Activated naive CD4-positive, alpha-beta T cell treated with anti-CD3 and anti-CD28 coated beads, Interleukin-2, amount 50 U/mL, for 16 hours (primary cell): ENCODE measurements around the gene DAAM1.

Experiments
- DNase-seq: peaks from one replicate; pipeline ENCODE4 v3.0.0-alpha.2; 2020

Gene DAAM1

GRCh38 chr14:59294662-59294992 is 106.2 kb downstream of the DAAM1 start:
- DNase-seq = no peak

- no peak for DNase-seq
Observed at GRCh38 chr14:59295951-59296350, 107.5 kb downstream of the DAAM1 start.

GRCh38 chr14:59296508-59296907 is 108.0 kb downstream of the DAAM1 start:
- DNase-seq = no peak

- DNase-seq = no peak
Observed at GRCh38 chr14:59297071-59297776, 108.8 kb downstream of the DAAM1 start.

- DNase-seq = no peak
Observed at GRCh38 chr14:59299731-59300130, 111.3 kb downstream of the DAAM1 start.

GRCh38 chr14:59301354-59301753 is 112.9 kb downstream of the DAAM1 start:
- DNase-seq = no peak

- no peak for DNase-seq
Observed at GRCh38 chr14:59302313-59302712, 113.8 kb downstream of the DAAM1 start.

GRCh38 chr14:59303216-59303615 is 114.7 kb downstream of the DAAM1 start:
- no peak for DNase-seq

GRCh38 chr14:59305231-59305630 is 116.8 kb downstream of the DAAM1 start:
- no peak for DNase-seq

- no peak for DNase-seq
Observed at GRCh38 chr14:59305836-59306555, 117.5 kb downstream of the DAAM1 start.

GRCh38 chr14:59306775-59307174 is 118.3 kb downstream of the DAAM1 start:
- DNase-seq = no peak

GRCh38 chr14:59308086-59308485 is 119.6 kb downstream of the DAAM1 start:
- DNase-seq = no peak

GRCh38 chr14:59308673-59309072 is 120.2 kb downstream of the DAAM1 start:
- no peak for DNase-seq

GRCh38 chr14:59309291-59309900 is 120.9 kb downstream of the DAAM1 start:
- no peak for DNase-seq

GRCh38 chr14:59310633-59311032 is 122.2 kb downstream of the DAAM1 start:
- no peak for DNase-seq

- DNase-seq = no peak
Observed at GRCh38 chr14:59311723-59312122, 123.3 kb downstream of the DAAM1 start.

- no peak for DNase-seq
Observed at GRCh38 chr14:59313144-59313651, 124.7 kb downstream of the DAAM1 start.

GRCh38 chr14:59313658-59314608 is 125.5 kb downstream of the DAAM1 start:
- DNase-seq = no peak

GRCh38 chr14:59314953-59315599 is 126.6 kb downstream of the DAAM1 start:
- no peak for DNase-seq

GRCh38 chr14:59316151-59316830 is 127.8 kb downstream of the DAAM1 start:
- no peak for DNase-seq

- no peak for DNase-seq
Observed at GRCh38 chr14:59317346-59317745, 128.9 kb downstream of the DAAM1 start.
